ENCODE results near the gene PCSK7.

DNA sequence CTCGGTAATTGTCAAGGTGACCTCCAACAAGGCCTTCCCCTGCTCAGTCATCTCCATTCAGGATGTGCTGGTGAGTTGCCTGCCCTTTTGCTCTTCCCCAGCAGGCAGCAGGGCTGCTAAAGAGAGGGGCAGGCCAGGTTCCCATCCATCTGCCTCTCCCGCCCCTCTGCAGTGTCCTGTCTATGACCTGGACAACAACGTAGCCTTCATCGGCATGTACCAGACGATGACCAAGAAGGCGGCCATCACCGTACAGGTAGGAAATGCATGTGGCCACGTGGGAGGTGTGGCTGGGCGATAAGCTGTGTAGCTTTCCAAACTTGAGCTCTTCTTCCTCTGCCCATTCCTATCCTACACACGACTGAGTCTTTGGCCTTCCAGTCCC, 49.3 kb downstream of the PCSK7 start:
- no peak for TF ChIP-seq EZH2phosphoT487 (IDR thresholded peaks at IDR 0.05; ENCODE audit: borderline replicate concordance, low read length)
- TF ChIP-seq, protein P1, sequence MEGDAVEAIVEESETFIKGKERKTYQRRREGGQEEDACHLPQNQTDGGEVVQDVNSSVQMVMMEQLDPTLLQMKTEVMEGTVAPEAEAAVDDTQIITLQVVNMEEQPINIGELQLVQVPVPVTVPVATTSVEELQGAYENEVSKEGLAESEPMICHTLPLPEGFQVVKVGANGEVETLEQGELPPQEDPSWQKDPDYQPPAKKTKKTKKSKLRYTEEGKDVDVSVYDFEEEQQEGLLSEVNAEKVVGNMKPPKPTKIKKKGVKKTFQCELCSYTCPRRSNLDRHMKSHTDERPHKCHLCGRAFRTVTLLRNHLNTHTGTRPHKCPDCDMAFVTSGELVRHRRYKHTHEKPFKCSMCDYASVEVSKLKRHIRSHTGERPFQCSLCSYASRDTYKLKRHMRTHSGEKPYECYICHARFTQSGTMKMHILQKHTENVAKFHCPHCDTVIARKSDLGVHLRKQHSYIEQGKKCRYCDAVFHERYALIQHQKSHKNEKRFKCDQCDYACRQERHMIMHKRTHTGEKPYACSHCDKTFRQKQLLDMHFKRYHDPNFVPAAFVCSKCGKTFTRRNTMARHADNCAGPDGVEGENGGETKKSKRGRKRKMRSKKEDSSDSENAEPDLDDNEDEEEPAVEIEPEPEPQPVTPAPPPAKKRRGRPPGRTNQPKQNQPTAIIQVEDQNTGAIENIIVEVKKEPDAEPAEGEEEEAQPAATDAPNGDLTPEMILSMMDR (conservative IDR thresholded peaks at IDR 0.05; ENCODE audit: low read depth, low read length), result no peak
- TF ChIP-seq EZH2 (IDR thresholded peaks at IDR 0.05; ENCODE audit: low read length, unreplicated experiment), result no peak
